Esophagus muscularis mucosa (tissue), 3 donors: ENCODE data around the gene TMEM217.

ENCODE experiments used
- EP300 ChIP-seq: sonication (generic); formaldehyde crosslinking; IDR thresholded peaks from one replicate; pipeline ENCODE4 v1.6.1; 2017; ENCODE audit warnings: antibody characterized with exemption
- TF ChIP-seq, protein P1 (sequence below), 3 experiments: fragments of 200-600 bp in 2 of 3; fragments of 450-650 bp in 1 of 3; sonication (generic) in 2 of 3; IDR thresholded peaks; one replicate each; pipeline ENCODE4 v1.5.1; 2017 to 2019; ENCODE audit warnings: antibody characterized with exemption in 3 of 3, mild to moderate bottlenecking in 2 of 3, moderate library complexity in 1 of 3

DNA sequence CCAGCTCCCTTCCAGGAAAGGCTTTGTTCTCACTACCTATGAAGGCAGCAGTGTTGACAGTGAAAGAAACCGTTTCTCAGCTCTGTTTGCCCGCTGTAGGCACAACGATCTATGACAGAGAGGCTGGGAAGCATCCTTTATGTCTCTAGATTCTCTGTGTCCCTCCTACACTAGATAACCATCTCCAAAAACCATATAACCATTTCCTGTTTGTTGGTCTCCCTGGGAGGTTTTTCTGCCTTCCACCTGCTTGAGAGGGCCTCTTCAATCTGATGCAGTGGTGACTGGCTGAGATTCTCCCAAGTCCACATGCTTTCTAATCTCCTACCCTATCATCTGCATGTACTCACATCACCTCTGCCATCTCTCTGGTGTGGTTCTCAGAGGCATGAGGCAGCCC lies 32.0 kb upstream of the TMEM217 start:
- TF ChIP-seq EP300 = no peak
- TF ChIP-seq, protein P1, sequence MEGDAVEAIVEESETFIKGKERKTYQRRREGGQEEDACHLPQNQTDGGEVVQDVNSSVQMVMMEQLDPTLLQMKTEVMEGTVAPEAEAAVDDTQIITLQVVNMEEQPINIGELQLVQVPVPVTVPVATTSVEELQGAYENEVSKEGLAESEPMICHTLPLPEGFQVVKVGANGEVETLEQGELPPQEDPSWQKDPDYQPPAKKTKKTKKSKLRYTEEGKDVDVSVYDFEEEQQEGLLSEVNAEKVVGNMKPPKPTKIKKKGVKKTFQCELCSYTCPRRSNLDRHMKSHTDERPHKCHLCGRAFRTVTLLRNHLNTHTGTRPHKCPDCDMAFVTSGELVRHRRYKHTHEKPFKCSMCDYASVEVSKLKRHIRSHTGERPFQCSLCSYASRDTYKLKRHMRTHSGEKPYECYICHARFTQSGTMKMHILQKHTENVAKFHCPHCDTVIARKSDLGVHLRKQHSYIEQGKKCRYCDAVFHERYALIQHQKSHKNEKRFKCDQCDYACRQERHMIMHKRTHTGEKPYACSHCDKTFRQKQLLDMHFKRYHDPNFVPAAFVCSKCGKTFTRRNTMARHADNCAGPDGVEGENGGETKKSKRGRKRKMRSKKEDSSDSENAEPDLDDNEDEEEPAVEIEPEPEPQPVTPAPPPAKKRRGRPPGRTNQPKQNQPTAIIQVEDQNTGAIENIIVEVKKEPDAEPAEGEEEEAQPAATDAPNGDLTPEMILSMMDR (IDR thresholded peaks at IDR 0.05) = no peak
